GM21529 (cell line): Measurements from ENCODE around the gene DALRD3.
"Not testable (repeated sequence)": the region's sequence is repeated elsewhere in the genome, so short reads cannot be mapped to it uniquely, and the experiment has no call there.

Source experiments
- ATAC-seq: cut with Tn5 transposase; IDR thresholded peaks from one replicate; pipeline ENCODE4 v1.9.1; 2021; ENCODE audit not compliant: unreplicated experiment

The DALRD3 gene

DNA sequence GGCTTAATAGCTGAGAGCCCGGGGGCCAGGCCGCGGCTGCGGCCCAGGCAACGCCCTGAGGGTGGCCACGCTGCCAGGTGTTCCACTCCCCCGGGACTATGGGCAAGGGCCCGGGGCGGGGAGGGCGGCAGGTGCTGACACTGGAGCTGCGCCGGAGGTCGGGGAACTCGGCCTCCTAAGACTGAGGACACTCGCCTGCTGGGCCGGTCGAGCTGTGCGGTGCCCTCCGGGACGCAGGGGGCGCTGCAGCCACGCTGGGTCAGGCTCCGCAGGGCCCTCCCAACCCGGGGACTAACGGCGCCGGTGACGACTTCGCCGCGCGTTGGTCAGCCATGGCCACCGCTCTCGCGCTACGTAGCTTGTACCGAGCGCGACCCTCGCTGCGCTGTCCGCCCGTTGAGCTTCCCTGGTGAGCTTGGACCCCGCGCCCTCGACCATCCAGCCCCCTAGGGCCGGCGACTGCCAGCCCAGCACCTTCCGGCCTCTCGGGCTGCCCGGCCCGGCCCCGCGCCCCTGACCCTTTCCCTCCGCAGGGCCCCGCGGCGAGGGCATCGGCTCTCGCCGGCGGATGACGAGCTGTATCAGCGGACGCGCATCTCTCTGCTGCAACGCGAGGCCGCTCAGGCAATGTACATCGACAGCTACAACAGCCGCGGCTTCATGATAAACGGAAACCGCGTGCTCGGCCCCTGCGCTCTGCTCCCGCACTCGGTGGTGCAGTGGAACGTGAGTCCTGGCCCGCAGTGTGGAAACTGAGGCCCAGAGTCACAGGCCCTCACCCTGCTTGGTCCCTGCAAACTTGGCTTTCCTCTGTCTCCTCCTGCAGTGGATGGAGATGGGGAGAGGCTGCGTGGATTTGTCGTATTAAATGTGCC is 3.7 kb upstream of the DALRD3 start, which contains the start of gene NDUFAF3:
Gene NDUFAF3 (plus strand): TSS at position 309 of the 875 bp plus-strand sequence. CDS start 24 bp downstream, at position 333.
- peak; percentile 61 for ATAC-seq

DNA sequence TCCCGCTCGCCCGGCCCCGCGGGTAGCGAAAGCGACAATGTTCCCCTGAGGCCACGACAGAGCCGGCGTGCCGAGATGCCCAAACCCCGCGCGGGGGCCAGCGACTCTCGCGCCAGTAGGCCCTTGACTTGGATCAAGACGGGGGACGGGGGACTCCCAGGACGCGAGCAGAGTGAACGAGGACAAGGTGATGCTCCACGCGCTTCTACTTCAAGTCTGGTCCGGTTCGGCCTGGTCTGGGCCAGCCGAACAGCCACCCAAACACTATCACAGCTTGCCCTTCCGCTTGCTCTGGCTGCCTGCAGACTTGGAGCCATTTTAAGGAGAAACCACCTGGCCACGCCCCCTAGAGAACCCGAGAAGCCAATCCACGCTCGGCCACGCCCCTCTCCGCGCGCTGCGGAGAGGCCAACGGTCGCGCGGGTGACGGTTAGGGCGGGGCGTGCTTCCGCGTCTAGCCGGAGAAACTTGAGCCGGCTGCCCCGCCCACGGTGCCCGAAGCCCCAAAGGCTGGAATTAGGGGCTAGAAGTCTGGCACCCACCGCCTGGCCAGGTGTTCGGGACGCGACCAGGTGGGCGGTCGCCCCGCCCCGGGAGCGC is 2.9 kb upstream of the DALRD3 start:
- peak; percentile 52 for ATAC-seq

DNA sequence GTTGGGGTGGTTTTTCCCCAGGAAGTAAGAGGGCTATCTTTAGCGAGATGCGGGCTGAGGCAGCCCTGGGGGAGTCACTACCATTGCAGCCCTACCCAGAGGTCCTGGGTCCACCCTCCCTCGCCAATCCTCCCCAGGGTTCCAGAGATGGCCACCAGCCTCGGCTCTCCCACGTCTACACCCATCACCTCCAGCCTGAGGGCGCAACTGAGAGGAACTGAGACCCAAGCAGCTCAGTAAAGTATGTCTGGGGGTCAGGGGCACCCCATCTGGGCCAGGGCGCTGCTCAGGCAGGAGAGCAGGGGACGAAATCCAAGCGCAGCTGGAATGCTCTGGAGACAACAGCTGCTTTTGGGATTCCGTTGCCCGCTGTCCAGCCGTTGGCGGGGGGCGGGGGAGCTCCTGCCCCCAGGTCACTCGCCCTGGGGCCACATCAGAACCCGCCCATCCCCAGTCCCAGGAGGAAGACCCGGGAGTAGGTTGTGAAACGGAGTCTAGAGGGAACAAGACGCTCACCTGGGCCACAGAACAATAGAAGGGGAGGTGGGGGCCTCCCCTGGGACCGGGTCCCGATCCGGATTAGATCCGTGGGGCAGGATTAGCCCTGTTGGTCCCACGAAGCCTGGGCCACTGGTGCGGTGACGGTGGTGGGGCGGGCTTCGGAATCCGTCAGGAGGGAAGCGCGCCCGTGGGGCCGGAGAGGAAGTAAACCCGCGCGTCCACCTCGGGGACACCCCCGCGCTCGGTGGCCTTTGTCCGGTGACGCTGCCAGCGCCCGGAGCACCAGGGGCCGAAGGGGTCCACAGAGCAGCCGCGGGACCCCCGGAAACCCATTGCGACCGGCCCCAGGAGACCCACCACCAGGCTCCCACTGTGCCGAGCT is 2.2 kb upstream of the DALRD3 start:
- ATAC-seq: no peak

DNA sequence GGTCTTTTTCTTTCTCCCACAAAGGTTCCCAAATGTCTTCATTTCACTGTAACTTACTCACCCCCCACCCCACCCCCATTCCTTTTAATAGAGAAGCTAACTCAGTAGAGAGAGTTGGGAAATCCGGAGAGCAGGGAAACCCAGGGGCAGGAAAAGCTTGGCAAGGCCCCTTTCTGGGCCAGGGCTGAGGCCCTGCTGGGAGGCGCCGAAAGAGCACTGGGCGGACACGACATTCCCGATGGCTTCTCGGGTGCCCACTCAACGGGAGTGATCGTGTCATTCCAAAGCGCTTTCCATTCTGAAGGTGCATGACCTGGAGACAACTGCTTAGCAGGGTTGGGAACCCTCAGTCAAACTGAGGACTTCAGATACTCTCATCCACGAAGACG is 1.6 kb upstream of the DALRD3 start:
- no peak for ATAC-seq

DNA sequence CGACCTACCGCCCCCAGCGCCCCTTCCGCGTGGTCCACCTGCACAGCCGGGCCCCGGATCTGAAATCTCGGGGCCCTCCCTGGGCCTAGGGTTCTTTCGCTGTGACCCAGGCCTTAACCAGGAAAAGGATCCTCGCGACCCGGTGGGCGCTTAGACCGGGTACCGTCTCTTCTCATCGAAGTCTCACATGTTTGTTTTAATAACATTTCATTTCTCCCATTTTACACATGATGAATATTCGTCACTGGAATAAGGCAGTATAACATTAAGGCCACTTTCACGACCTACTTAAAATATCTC is 277 bp upstream of the DALRD3 start:
- ATAC-seq: no peak

DNA sequence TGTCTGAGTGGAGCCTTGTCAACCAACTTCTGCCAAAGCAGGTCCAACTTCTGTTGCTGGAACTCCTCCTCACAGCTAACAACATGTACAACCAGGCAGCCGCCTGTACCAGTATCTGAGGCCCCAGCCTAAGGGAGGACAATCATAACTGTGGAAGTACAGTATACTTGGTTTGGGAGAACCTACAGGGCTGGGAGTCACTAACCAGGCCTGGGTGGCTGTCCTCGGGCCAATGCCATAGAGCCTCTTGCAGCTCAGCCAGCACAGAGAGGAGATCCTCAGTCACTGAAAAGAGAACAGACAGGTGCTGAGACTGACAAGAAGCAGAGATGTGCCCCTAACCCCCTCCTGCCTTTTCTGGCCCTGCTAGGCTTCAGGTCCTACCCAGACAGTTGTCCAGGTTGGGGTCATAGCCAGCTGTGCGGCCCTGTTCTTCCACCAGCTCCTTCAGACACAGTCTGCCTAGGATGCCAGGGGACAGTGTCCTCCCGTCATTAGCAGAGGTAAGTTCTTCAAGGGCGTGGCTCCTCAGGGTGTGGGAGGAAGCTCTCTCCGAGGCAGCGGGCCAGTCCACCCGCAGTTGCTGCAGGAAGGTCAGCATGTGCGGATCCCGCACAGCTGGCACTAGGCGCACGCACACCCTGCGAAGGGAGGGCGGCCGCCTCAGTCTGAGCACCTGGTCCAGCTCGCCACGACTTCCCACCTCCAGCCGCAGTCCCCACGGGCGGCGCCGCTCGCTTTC is 980 bp downstream of the DALRD3 start:
- no peak for ATAC-seq

DNA sequence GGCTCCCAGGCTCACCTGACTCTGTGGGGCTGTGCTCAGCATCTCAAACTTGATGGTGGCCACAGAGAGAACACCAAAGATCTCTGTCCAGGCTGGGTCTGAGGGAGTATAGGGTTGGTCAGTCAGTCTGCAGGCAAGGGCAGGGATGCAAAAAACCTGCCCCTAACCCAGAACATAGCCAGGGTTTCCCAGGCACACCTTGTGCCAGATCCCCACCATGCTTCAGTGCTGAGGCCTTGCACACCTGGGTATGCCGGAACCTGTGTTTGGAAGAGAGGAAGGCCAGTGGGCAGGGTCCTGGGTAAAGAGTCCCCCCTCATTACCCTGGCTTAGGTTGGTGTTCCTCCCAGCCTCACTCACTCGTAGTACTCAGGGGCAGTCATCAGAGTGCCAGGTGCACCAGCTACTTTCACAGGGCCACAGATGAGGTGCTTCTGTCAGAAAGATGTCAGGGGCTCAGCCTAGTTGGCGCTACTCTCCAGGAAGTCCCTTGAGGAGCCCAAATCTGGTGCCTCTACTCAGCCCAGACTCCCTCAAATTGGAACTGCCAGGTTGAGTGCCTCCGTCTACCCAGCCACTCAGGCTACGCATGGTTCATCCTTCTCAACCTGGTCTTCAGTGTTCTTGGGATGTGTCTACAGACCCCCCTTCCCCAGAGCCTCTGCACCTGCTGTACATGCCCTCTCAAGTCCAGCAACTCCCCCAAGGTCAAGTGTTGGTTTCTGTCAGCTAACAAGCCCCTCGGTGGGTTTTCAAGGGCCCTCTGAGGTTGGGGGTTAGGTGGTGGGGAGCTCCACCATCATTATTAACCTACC is 1.8 kb downstream of the DALRD3 start:
- ATAC-seq: no peak

DNA sequence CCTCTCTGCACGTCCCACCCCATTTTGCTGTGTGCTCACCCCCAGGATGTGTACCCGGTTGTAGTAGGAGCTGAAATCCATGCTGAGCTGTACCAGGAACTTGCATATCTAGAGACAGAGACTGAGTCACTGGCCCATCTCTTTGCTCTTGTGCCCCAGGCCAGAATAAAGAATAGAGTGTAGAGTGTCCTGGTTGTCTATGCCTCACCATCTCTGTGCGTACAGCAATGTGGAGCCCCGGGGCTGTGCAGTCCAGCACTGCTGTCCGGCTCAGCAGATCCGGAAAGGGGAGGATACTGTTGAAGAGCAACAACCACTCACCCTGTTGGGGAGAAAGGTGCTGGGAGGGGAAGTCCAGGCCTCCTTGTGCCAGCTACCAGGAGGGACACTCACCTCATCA is 2.6 kb downstream of the DALRD3 start:
- no peak for ATAC-seq

DNA sequence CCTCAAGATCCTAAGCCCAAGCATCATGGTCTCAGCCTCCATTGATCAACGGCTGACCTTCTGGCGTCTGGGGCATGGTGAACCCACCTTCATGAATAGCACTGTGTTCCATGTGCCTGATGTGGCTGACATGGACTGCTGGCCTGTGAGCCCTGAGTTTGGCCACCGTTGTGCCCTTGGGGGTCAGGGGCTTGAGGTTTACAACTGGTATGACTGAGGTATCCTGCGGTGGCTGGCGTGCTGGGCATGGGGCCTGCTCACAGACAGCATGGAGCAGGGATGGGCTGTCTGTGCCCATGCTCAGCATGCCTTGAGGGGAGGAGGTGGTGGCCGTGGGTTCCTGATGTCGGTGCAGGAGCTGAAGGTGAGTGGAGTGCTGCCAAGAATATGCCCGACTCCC is 3.3 kb downstream of the DALRD3 start:
- ATAC-seq: no peak

DNA sequence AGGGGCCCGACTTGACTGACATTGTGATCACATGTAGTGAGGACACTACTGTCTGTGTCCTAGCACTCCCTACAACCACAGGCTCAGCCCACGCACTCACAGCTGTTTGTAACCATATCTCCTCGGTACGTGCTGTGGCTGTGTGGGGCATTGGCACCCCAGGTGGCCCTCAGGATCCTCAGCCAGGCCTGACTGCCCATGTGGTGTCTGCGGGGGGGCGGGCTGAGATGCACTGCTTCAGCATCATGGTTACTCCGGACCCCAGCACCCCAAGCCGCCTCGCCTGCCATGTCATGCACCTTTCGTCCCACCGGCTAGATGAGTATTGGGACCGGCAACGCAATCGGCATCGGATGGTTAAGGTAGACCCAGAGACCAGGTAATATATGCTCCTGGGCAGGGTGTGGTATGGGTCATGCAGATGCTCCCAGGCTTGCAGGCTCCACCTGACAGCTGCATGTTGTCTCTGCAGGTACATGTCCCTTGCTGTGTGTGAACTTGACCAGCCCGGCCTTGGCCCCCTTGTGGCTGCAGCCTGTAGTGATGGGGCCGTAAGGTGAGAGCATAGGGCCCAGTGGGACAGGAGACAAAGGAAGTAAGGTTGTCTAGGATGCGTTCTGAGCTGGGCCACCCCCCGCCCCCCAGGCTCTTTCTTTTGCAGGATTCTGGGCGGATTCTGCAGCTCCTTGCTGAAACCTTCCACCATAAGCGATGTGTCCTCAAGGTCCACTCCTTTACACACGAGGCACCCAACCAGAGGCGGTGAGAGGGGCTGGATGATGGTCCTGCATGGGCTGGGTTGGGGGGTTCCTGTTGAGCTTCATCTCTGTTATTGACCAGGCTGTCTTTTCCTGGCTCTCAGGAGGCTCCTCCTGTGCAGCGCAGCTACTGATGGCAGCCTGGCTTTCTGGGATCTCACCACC is 4.4 kb downstream of the DALRD3 start:
- ATAC-seq: no peak

DNA sequence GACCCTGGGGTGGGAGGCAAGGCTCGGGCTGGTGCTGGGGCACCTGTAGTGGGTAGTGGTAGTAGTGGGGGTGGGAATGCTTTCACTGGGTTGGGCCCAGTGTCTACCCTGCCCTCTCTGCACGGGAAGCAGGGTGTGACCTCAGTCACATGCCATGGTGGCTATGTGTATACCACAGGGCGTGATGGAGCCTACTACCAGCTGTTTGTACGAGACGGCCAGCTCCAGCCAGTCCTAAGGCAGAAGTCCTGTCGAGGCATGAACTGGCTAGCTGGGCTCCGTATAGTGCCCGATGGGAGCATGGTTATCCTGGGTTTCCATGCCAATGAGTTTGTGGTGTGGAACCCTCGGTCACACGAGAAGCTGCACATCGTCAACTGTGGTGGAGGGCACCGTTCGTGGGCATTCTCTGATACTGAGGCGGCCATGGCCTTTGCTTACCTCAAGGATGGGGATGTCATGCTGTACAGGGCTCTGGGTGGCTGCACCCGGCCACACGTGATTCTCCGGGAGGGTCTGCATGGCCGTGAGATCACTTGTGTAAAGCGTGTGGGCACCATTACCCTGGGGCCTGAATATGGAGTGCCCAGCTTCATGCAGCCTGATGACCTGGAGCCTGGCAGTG is 5.2 kb downstream of the DALRD3 start:
- ATAC-seq: no peak

DNA sequence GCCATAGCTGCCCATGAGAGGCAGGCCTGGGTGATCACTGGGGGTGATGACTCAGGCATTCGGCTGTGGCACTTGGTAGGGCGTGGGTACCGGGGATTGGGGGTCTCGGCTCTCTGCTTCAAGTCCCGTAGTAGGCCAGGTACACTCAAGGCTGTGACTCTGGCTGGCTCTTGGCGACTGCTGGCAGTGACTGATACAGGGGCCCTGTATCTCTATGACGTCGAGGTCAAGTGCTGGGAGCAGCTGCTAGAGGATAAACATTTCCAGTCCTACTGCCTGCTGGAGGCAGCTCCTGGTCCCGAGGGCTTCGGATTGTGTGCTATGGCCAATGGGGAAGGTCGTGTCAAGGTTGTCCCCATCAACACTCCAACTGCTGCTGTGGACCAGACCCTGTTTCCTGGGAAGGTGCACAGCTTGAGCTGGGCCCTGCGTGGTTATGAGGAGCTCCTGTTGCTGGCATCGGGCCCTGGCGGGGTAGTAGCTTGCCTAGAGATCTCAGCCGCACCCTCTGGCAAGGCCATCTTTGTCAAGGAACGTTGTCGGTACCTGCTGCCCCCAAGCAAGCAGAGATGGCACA is 5.9 kb downstream of the DALRD3 start:
- no peak for ATAC-seq

DNA sequence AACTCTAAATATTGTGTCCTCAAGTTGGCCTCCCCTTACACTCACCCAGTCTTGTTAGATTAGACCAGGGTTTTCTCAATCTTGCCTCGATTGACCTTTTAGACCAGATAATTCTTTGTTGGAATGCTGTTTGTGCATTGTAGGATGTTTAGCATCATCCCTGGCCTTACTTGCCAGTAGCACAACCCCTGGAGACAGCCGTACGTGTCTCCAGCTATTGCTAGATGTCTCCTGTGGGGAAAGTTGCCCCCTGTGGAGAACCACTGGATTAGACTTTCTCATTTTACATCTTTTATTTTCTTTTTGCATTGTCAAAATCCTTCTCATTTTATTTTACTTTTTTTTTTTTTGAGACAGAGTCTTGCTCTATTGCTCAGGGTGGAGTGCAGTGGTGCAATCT is 9.0 kb downstream of the DALRD3 start:
- no peak for ATAC-seq

DNA sequence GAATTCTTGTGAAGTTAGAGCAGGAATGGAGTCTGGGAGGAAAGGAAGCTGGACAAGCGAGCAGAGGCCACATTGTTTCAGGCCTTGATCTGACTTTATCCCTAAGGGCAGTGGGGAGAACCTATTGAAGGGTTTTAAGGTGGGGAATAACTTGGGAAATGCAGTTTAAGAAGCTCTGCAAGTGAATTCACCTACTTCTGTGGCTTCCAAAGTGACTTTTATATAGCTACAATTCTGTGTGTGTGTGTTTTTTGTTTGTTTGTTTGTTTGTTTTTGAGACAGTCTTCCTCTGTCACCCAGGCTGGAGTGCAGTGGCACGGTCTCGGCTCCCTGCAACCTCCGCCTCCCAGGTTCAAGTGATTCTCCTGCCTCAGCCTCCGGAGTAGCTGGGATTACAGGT is 9.8 kb downstream of the DALRD3 start:
- not testable (repeated sequence) for ATAC-seq

DNA sequence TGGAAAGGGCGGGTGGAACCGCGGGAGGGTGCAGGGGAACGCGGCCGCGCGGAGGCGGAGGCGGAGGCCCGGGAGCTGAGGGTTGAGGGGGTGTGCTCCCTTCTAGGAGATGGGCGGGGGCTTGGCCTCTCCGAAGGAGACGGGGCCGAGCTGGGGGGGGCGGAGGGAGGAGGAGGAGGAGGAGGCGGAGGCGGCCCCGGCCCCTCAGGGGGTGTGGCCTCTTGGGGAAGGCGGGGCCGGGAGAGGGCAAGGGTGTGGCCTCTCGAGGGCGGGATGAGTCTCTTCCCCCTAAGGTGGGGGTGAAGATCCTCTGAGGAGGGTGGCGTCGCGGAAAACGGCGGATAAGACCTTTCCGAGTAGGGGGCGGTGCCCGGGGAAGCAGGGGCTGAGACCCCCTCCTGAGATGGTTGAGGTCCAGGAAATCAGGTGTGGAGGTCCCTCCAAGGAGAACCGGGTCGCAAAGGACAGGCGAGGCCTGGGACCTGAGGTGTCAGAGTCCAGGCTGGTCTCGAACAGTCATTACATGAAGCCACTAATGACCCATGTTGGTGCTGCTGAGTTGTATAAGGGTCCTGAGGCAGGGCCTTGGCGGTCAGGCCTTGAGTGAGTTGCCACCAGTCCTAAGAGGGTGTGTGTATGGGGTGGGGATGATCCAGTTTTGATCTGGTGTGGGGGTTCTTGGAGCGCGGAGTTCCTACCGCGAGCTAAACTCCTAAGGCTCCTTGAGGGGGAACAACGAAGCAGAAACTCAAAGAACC is 10.4 kb downstream of the DALRD3 start:
- ATAC-seq: peak; percentile 46

DNA sequence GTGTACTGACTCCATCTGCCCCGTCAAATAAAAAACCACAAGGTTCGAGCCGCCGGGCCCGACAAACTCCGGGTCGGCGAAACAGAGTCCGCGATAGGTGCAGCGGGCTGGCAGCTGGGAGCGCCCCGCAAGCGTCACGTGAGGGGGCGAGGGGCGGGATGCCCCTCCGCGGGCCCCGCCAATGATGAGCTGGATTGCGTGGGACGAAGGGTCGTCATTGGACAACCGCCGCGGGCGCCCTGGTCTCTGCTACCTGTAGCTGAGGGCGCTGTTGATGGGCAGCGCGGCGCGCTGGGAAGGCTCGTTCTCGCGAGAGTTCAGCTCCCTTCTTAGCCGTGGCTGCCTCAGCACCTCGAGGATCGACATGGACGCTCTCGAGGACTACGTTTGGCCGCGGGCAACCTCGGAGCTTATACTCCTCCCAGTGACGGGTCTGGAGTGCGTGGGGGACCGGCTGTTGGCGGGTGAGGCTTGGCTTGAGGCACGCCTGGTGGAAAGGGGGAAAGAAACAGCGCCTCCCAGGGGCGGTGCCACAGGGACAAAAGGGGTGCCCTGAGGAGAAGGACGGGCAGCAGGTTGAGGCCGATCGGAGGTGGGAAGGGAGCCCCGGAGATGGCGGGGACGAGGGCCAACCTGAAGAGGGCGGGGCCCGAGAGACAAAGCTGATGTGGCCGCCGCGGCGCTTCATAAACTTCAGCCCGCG is 11.2 kb downstream of the DALRD3 start, which contains the start of gene WDR6:
Gene WDR6 (plus strand): TSS at position 324 of the 703 bp plus-strand sequence. CDS start 41 bp downstream, at position 365.
- peak; percentile 81 for ATAC-seq
